ENCODE data around the gene ITGA7.

ITGA7 gene

GRCh38 chr12:55728939-55729818, 21.5 kb upstream of the ITGA7 start, which contains the start of gene CD63:
Gene CD63, minus strand, starts transcription at chr12:55729009. Its CDS starts 668 bp downstream, at chr12:55728341.
- DNase-seq (ENCODE audit: low spot score) (peak; percentile 94), ATAC-seq (ENCODE audit: low read depth) (peak; percentile 81)
- Histone ChIP-seq H3K4me1 (ENCODE audit: insufficient read depth, poor library complexity, severe bottlenecking) (peaks cover 14% of the 10 kb centered on the region), H3K27me3 (ENCODE audit: insufficient read depth, poor library complexity, severe bottlenecking) (no peaks in the 10 kb centered on the region), H3K36me3 (ENCODE audit: low read depth) (peaks cover 33% of the 10 kb centered on the region), H3K9me3 (ENCODE audit: severe bottlenecking) (no peaks in the 10 kb centered on the region), H3K4me3 (ENCODE audit: severe bottlenecking) (peak within 1 kb of the TSS; percentile 74), H3K27ac (ENCODE audit: poor library complexity, severe bottlenecking) (peak within 1 kb of the TSS; percentile 95)
- TF ChIP-seq CTCF (IDR thresholded peaks at IDR 0.05; ENCODE audit: poor library complexity, severe bottlenecking), result no peak

- TF ChIP-seq CTCF (IDR thresholded peaks at IDR 0.05; ENCODE audit: poor library complexity, severe bottlenecking), result no peak
- Histone ChIP-seq H3K4me3 (ENCODE audit: severe bottlenecking) (peak overlapping the region; percentile 74), H3K27me3 (ENCODE audit: insufficient read depth, poor library complexity, severe bottlenecking) (no peaks in the 10 kb centered on the region), H3K4me1 (ENCODE audit: insufficient read depth, poor library complexity, severe bottlenecking) (peaks cover 14% of the 10 kb centered on the region), H3K27ac (ENCODE audit: poor library complexity, severe bottlenecking) (peak overlapping the region; percentile 95), H3K36me3 (ENCODE audit: low read depth) (peaks cover 39% of the 10 kb centered on the region), H3K9me3 (ENCODE audit: severe bottlenecking) (no peaks in the 10 kb centered on the region)
- DNase-seq (ENCODE audit: low spot score), result no peak
- ATAC-seq (ENCODE audit: low read depth), result peak; percentile 4
Measured at GRCh38 chr12:55728186-55728938, 20.7 kb upstream of the ITGA7 start.

- peaks cover 14% of the 10 kb centered on the region for H3K4me1 ChIP-seq (ENCODE audit: insufficient read depth, poor library complexity, severe bottlenecking)
- no peaks in the 10 kb centered on the region for H3K27me3 ChIP-seq (ENCODE audit: insufficient read depth, poor library complexity, severe bottlenecking)
- no peak for TF ChIP-seq CTCF (IDR thresholded peaks at IDR 0.05; ENCODE audit: poor library complexity, severe bottlenecking)
- H3K27ac ChIP-seq (ENCODE audit: poor library complexity, severe bottlenecking), result peak overlapping the region; percentile 95
- H3K36me3 ChIP-seq (ENCODE audit: low read depth), result peaks cover 39% of the 10 kb centered on the region
- ATAC-seq (ENCODE audit: low read depth), result no peak
- H3K4me3 ChIP-seq (ENCODE audit: severe bottlenecking), result peak overlapping the region; percentile 74
- DNase-seq (ENCODE audit: low spot score), result no peak
- H3K9me3 ChIP-seq (ENCODE audit: severe bottlenecking), result no peaks in the 10 kb centered on the region
Measured at GRCh38 chr12:55727643-55728185, 20.0 kb upstream of the ITGA7 start.

GRCh38 chr12:55726971-55727370, 19.3 kb upstream of the ITGA7 start:
- H3K36me3 ChIP-seq (ENCODE audit: low read depth), result peaks cover 39% of the 10 kb centered on the region
- no peak for ATAC-seq (ENCODE audit: low read depth)
- peak overlapping the region; percentile 74 for H3K4me3 ChIP-seq (ENCODE audit: severe bottlenecking)
- H3K27ac ChIP-seq (ENCODE audit: poor library complexity, severe bottlenecking), result peak overlapping the region; percentile 95
- H3K4me1 ChIP-seq (ENCODE audit: insufficient read depth, poor library complexity, severe bottlenecking), result peaks cover 14% of the 10 kb centered on the region
- no peaks in the 10 kb centered on the region for H3K9me3 ChIP-seq (ENCODE audit: severe bottlenecking)
- TF ChIP-seq CTCF (IDR thresholded peaks at IDR 0.05; ENCODE audit: poor library complexity, severe bottlenecking), result no peak
- no peaks in the 10 kb centered on the region for H3K27me3 ChIP-seq (ENCODE audit: insufficient read depth, poor library complexity, severe bottlenecking)
- no peak for DNase-seq (ENCODE audit: low spot score)
